ENCODE data around the gene TRIML2. TPM values are rescaled to one million over a fixed set of nuclear protein-coding genes. Genes with fewer than 3 reads are reported as not detected.

Gene TRIML2
- total RNA-seq, 2 experiments from 2014 or later, result not detected

GRCh38 chr4:188127214-188127874 is 17.9 kb upstream of the TRIML2 start:
- CTCF ChIA-PET, result no interaction called here
- Mint-ChIP-seq H3K27me3 (ENCODE audit: low read depth) (no peaks in the 10 kb centered on the region), H3K9me3 (peaks cover 6% of the 10 kb centered on the region), H3K4me1 (ENCODE audit: low read depth) (peaks cover 5% of the 10 kb centered on the region), H3K4me3 (no peak overlapping the region), H3K36me3 (ENCODE audit: low read depth) (no peaks in the 10 kb centered on the region), H3K27ac (no peak overlapping the region)
- DNase-seq, result peak; percentile 29
- intact Hi-C loops (cut with micrococcal nuclease), result no loop called here

DNA sequence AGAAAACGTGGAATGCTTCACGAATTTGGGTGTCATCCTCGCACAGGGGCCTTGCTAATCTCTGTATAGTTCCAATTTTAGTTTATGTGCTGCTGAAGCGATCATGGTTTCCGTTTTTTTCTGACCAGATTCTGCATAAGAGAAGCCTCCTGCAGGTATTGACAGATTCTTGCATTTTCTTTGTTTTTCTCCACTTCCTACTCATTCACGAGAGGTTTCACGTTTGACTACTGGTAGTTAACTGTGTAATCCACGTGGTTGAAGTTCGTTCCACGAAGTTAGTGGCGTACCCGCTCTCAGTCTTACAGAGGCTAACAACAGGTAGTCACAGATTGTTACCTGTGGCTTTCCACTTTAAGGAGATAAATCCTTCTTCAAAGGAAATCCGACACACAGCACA is 12.1 kb upstream of the TRIML2 start:
- DNase-seq, result no peak
- H3K27ac Mint-ChIP-seq, result no peak overlapping the region
- no peaks in the 10 kb centered on the region for H3K36me3 Mint-ChIP-seq (ENCODE audit: low read depth)
- intact Hi-C loops (cut with micrococcal nuclease), result no loop called here
- peaks cover 3% of the 10 kb centered on the region for H3K9me3 Mint-ChIP-seq
- H3K4me3 Mint-ChIP-seq, result no peak overlapping the region
- H3K4me1 Mint-ChIP-seq (ENCODE audit: low read depth), result no peaks in the 10 kb centered on the region
- H3K27me3 Mint-ChIP-seq (ENCODE audit: low read depth), result no peaks in the 10 kb centered on the region
- CTCF ChIA-PET, result no interaction called here

GRCh38 chr4:188117631-188118324 is 8.4 kb upstream of the TRIML2 start:
- Mint-ChIP-seq H3K36me3 (ENCODE audit: low read depth) (no peaks in the 10 kb centered on the region), H3K4me3 (no peak overlapping the region), H3K4me1 (ENCODE audit: low read depth) (no peaks in the 10 kb centered on the region), H3K9me3 (peaks cover 3% of the 10 kb centered on the region), H3K27me3 (ENCODE audit: low read depth) (no peaks in the 10 kb centered on the region), H3K27ac (no peak overlapping the region)
- CTCF ChIA-PET, result no interaction called here
- DNase-seq, result no peak
- intact Hi-C loops (cut with micrococcal nuclease), result no loop called here

GRCh38 chr4:188113156-188113555 is 3.8 kb upstream of the TRIML2 start:
- H3K36me3 Mint-ChIP-seq (ENCODE audit: low read depth), result no peaks in the 10 kb centered on the region
- H3K27me3 Mint-ChIP-seq (ENCODE audit: low read depth), result peaks cover 5% of the 10 kb centered on the region
- no peak overlapping the region for H3K4me3 Mint-ChIP-seq
- CTCF ChIA-PET, result no interaction called here
- H3K27ac Mint-ChIP-seq, result no peak overlapping the region
- no peaks in the 10 kb centered on the region for H3K4me1 Mint-ChIP-seq (ENCODE audit: low read depth)
- intact Hi-C loops (cut with micrococcal nuclease), result no loop called here
- no peak for DNase-seq
- peaks cover 2% of the 10 kb centered on the region for H3K9me3 Mint-ChIP-seq

DNA sequence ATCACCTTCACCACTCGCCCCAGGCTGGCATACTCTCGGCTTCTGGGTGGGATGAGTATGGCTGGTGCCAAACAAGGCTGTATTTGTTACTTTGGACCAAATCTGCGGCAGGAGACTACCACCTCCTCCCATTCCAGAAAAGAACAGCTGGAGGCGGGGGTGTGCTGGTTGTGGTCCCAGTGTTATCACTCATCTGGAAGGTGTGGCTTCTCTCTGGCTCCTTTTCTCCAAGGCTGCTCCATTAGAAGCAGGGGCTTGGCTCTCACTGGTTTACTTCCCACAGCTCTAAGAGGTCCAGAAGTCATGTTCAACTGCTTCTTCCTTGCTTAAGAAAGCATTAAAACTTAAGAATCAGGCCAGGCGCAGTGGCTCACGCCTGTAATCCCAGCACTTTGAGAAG is 2.6 kb upstream of the TRIML2 start:
- DNase-seq, result no peak
- Mint-ChIP-seq H3K4me3 (no peak overlapping the region), H3K27me3 (ENCODE audit: low read depth) (peaks cover 5% of the 10 kb centered on the region), H3K36me3 (ENCODE audit: low read depth) (no peaks in the 10 kb centered on the region), H3K27ac (no peak overlapping the region), H3K9me3 (peaks cover 4% of the 10 kb centered on the region), H3K4me1 (ENCODE audit: low read depth) (no peaks in the 10 kb centered on the region)
- intact Hi-C loops (cut with micrococcal nuclease), result no loop called here
- CTCF ChIA-PET, result no interaction called here

DNA sequence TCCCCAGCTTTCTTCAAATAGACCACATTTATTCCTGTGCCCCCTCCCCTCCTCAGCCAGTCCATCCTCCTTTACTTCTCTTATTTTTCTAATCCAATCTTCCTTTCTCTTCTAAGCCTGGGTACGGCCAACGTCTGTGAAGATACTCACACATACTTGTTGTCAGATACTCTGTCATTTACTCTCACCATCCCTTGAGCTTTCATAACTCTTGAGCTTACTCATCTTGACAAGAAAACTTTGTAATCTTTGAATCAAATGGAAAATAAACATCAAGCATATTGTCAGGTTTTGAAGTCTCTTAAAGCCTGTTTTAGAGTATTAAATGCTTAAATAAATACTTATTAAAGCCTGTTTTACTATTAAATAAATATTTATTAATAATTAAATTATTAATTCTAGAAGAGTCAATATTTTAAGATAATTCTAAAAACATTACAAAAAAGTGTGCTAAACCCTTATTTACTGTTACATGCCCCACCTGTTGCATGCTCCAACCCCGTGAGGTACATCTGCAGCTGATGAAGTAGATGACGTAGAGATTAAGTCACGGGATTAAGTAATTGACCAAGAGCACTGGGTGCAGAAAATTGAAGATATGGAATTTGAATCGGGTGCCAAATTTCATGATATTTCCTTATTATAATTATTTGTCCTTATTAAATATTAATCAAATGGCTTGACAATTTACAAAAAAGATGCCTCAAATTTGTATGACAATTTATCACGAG is 1.5 kb upstream of the TRIML2 start:
- intact Hi-C loops (cut with micrococcal nuclease), result no loop called here
- no peaks in the 10 kb centered on the region for H3K36me3 Mint-ChIP-seq (ENCODE audit: low read depth)
- no peak overlapping the region for H3K27ac Mint-ChIP-seq
- H3K27me3 Mint-ChIP-seq (ENCODE audit: low read depth), result peaks cover 5% of the 10 kb centered on the region
- CTCF ChIA-PET, result no interaction called here
- no peak for DNase-seq
- H3K4me1 Mint-ChIP-seq (ENCODE audit: low read depth), result no peaks in the 10 kb centered on the region
- H3K4me3 Mint-ChIP-seq, result no peak overlapping the region
- peaks cover 4% of the 10 kb centered on the region for H3K9me3 Mint-ChIP-seq

DNA sequence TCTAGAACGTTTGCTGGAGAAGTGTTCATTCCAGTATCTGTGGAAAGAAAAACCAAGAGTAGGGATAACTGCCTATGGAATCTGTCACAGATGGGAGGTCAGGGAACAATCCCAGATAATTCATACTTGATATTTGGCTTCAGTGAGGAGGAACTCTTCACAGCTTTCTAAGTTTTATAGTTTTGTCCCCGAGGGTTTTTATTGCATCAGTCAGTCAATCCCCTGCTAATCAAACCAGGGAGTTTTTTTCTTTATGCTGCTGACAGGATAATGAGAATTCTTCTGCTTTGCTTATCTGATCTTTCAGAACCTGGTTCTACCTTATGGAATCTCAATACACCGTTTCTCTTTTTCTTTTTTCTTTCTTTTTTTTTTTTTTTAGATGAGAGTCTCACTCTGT is 633 bp upstream of the TRIML2 start:
- no peak for DNase-seq
- H3K9me3 Mint-ChIP-seq, result peaks cover 4% of the 10 kb centered on the region
- H3K4me1 Mint-ChIP-seq (ENCODE audit: low read depth), result no peaks in the 10 kb centered on the region
- no peak overlapping the region for H3K4me3 Mint-ChIP-seq
- H3K27ac Mint-ChIP-seq, result no peak overlapping the region
- H3K27me3 Mint-ChIP-seq (ENCODE audit: low read depth), result peaks cover 5% of the 10 kb centered on the region
- H3K36me3 Mint-ChIP-seq (ENCODE audit: low read depth), result no peaks in the 10 kb centered on the region
- CTCF ChIA-PET, result no interaction called here
- intact Hi-C loops (cut with micrococcal nuclease), result no loop called here

DNA sequence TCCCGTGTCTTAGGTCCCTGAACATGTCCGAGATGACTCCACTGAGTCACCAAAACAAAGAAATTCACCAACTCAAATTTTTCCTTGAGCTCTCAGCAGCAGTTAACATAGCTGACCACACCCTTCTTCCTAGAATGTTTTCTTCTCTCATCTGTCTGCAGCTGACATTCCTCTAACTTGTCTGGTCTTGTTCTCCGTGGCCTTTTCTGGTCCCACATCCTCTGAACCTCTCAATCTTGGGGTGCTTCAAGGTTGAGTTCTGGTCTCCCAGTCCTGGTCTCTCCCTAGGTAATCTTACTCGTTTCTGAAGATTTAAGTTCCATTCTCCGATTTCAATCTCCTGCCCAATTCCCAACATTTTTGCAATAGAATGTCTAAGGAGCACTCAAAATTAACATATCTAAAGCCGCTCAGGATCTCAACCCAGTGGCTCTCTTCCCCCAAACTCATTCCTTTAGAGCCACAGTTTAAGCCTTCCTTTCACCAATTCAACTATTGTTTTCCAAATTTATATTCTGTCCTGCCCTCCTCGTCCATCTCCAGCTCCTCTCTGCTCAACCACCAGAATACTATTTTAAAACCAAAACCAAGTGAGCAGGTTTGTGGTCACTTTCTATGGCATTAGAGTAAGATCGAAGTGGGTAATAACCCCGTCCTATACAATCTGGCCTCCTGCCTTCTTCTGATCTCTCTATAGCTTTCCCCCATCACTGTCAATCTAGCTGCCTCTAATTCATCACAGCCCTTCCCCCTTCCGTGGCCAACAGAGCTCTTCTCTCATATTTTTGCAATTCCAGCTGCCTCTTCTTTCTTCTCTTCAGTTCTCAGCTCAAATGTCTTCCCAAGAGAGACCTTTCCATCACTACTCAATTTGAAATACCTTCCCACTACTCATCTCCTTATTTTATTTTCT is 1.2 kb downstream of the TRIML2 start:
- peaks cover 10% of the 10 kb centered on the region for H3K9me3 Mint-ChIP-seq
- CTCF ChIA-PET, result no interaction called here
- peaks cover 5% of the 10 kb centered on the region for H3K27me3 Mint-ChIP-seq (ENCODE audit: low read depth)
- no peaks in the 10 kb centered on the region for H3K36me3 Mint-ChIP-seq (ENCODE audit: low read depth)
- no peak overlapping the region for H3K27ac Mint-ChIP-seq
- no peaks in the 10 kb centered on the region for H3K4me1 Mint-ChIP-seq (ENCODE audit: low read depth)
- intact Hi-C loops (cut with micrococcal nuclease), result no loop called here
- H3K4me3 Mint-ChIP-seq, result no peak overlapping the region
- DNase-seq, result no peak

DNA sequence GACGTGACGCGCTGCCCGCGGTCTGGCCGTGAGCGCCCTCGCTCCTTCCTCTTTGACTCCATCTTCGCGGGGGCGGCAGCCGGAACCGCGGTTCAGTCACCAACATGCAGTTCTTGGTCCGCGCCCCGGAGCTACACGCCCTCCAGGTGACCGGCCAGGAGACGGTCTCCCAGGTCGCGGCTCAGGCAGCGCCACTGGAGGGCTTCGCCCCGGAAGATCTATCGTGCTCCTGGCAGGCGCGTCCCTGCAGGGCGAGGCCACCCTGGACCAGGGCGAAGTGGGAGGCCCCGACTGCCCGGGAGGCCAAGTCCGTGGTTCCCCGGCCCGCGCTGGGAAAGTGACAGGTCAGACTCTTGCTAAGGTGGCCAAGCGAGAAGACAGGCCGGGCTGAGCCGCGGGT is 2.9 kb downstream of the TRIML2 start:
- Mint-ChIP-seq H3K27me3 (ENCODE audit: low read depth) (peaks cover 5% of the 10 kb centered on the region), H3K4me3 (no peak overlapping the region), H3K27ac (no peak overlapping the region), H3K4me1 (ENCODE audit: low read depth) (no peaks in the 10 kb centered on the region), H3K9me3 (peaks cover 10% of the 10 kb centered on the region), H3K36me3 (ENCODE audit: low read depth) (peaks cover 1% of the 10 kb centered on the region)
- DNase-seq, result no peak
- CTCF ChIA-PET, result no interaction called here
- intact Hi-C loops (cut with micrococcal nuclease), result no loop called here

GRCh38 chr4:188092824-188093223 is 16.6 kb downstream of the TRIML2 start:
- DNase-seq, result no peak
- Mint-ChIP-seq H3K27ac (no peak overlapping the region), H3K36me3 (ENCODE audit: low read depth) (no peaks in the 10 kb centered on the region), H3K9me3 (peaks cover 4% of the 10 kb centered on the region), H3K27me3 (ENCODE audit: low read depth) (no peaks in the 10 kb centered on the region), H3K4me3 (no peak overlapping the region), H3K4me1 (ENCODE audit: low read depth) (no peaks in the 10 kb centered on the region)
- intact Hi-C loops (cut with micrococcal nuclease), result no loop called here
- CTCF ChIA-PET, result no interaction called here

GRCh38 chr4:188086858-188087257 is 22.5 kb downstream of the TRIML2 start:
- Mint-ChIP-seq H3K4me3 (no peak overlapping the region), H3K27me3 (ENCODE audit: low read depth) (no peaks in the 10 kb centered on the region), H3K36me3 (ENCODE audit: low read depth) (no peaks in the 10 kb centered on the region), H3K27ac (no peak overlapping the region), H3K9me3 (peaks cover 7% of the 10 kb centered on the region), H3K4me1 (ENCODE audit: low read depth) (no peaks in the 10 kb centered on the region)
- intact Hi-C loops (cut with micrococcal nuclease), result no loop called here
- no peak for DNase-seq
- CTCF ChIA-PET, result no interaction called here

DNA sequence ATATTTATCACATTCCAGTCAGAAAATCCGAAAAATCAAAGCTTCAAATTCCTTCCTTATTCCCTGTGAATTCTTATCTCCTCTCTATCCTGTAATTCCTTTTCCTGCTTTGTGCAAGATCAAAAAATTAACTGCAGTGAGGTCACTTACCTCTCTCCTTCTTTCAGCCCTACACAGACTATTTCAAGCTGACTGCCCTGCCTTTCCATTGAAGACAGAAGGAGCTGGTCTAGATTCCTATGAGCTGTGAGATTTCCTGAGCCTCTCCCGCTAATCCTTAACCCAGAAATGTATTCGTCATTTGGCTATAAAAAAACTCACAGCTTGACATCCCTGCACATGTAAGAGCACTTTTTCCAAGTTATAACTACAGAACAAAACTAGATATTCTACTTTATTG is 26.6 kb downstream of the TRIML2 start:
- Mint-ChIP-seq H3K36me3 (ENCODE audit: low read depth) (no peaks in the 10 kb centered on the region), H3K27me3 (ENCODE audit: low read depth) (no peaks in the 10 kb centered on the region), H3K4me1 (ENCODE audit: low read depth) (no peaks in the 10 kb centered on the region), H3K9me3 (peaks cover 9% of the 10 kb centered on the region), H3K4me3 (no peak overlapping the region), H3K27ac (no peak overlapping the region)
- intact Hi-C loops (cut with micrococcal nuclease), result no loop called here
- no peak for DNase-seq
- CTCF ChIA-PET, result no interaction called here

Data from activated naive CD4-positive, alpha-beta T cell treated with anti-CD3 and anti-CD28 coated beads for 36 hours (primary cell).